C4-2B (cell line): Measurements from ENCODE around the gene AMPH.
"Not testable (repeated sequence)": the region's sequence is repeated elsewhere in the genome, so short reads cannot be mapped to it uniquely, and the experiment has no call there.

ENCODE experiments used
- CTCF ChIP-seq: fragments of 450-650 bp; conservative IDR thresholded peaks from 2 replicates; pipeline ENCODE4 v1.5.1; 2017; ENCODE audit warnings: mild to moderate bottlenecking
- ZFX ChIP-seq: fragments of 450-650 bp; IDR thresholded peaks from 2 replicates; pipeline ENCODE4 v1.6.1; 2017

- TF ChIP-seq CTCF, ZFX: not testable (repeated sequence)
These were observed 235.1 kb downstream of the AMPH start for GRCh38 chr7:38395921-38396552.
